GM23338 (cell line): Measurements from ENCODE around the gene DENND4B. TPM values are rescaled to one million over a fixed set of nuclear protein-coding genes. Genes with fewer than 3 reads are reported as not detected.

Source experiments
- ATAC-seq: fragments of 200-7000 bp; cut with Tn5 transposase; 3 replicates; pipeline ENCODE4 v1.9.1; 2020
- DNase-seq: peaks from one replicate; pipeline ENCODE4 v3.0.0-alpha.2; 2015; ENCODE audit warnings: low spot score
- H2AFZ ChIP-seq: fragments of 200-600 bp; sonication (generic); 2 replicates; pipeline ENCODE4 v1.8.0; 2016; ENCODE audit warnings: antibody characterized with exemption, mild to moderate bottlenecking, moderate library complexity
- H3F3A ChIP-seq: fragments of 200-600 bp; sonication (generic); replicated peaks from 2 replicates; pipeline ENCODE4 v1.8.0; 2017; ENCODE audit warnings: antibody characterized with exemption, mixed run types, low read depth
- H3K27ac ChIP-seq: fragments of 200-600 bp; sonication (generic); 2 replicates; pipeline ENCODE4 v1.6.1; 2016; ENCODE audit warnings: low read depth
- H3K27me3 ChIP-seq: fragments of 200-600 bp; sonication (generic); 2 replicates; pipeline ENCODE4 v1.8.0; 2016; ENCODE audit warnings: mild to moderate bottlenecking, mixed run types, moderate library complexity; ENCODE audit not compliant: insufficient read depth
- H3K36me3 ChIP-seq: fragments of 200-600 bp; sonication (generic); 2 replicates; pipeline ENCODE4 v1.8.0; 2016; ENCODE audit warnings: mild to moderate bottlenecking; ENCODE audit not compliant: insufficient read depth
- H3K4me1 ChIP-seq: fragments of 200-600 bp; sonication (generic); 2 replicates; pipeline ENCODE4 v1.8.0; 2016; ENCODE audit warnings: mild to moderate bottlenecking, moderate library complexity; ENCODE audit not compliant: insufficient read depth
- H3K4me2 ChIP-seq: fragments of 200-600 bp; sonication (generic); 2 replicates; pipeline ENCODE4 v1.7.1; 2017; ENCODE audit warnings: mixed run types
- H3K4me3 ChIP-seq: fragments of 200-600 bp; sonication (generic); 2 replicates; pipeline ENCODE4 v1.6.1; 2016; ENCODE audit warnings: mixed run types
- H3K79me2 ChIP-seq: fragments of 200-600 bp; sonication (generic); replicated peaks from 2 replicates; pipeline ENCODE4 v1.8.0; 2017; ENCODE audit warnings: mild to moderate bottlenecking; ENCODE audit not compliant: insufficient read depth
- H3K9me2 ChIP-seq: fragments of 200-600 bp; sonication (generic); 2 replicates; pipeline ENCODE4 v1.8.0; 2017; ENCODE audit not compliant: insufficient read depth
- H4K20me1 ChIP-seq: fragments of 200-600 bp; sonication (generic); replicated peaks from 2 replicates; pipeline ENCODE4 v1.8.0; 2017; ENCODE audit warnings: mild to moderate bottlenecking; ENCODE audit not compliant: insufficient read depth
- H3K27ac Mint-ChIP-seq: 2 replicates; pipeline ENCODE4 v1.8.0; 2020; ENCODE audit warnings: inconsistent platforms, mild to moderate bottlenecking, moderate library complexity, mixed read lengths
- H3K27me3 Mint-ChIP-seq: 3 replicates; pipeline ENCODE4 v1.8.0; 2022; ENCODE audit warnings: low read depth, mild to moderate bottlenecking, moderate library complexity, mixed read lengths, inconsistent platforms; ENCODE audit not compliant: insufficient read depth, poor library complexity
- H3K36me3 Mint-ChIP-seq: 3 replicates; pipeline ENCODE4 v1.8.0; 2021; ENCODE audit warnings: low read depth, mild to moderate bottlenecking, inconsistent platforms, moderate library complexity, mixed read lengths
- H3K4me1 Mint-ChIP-seq: 3 replicates; pipeline ENCODE4 v1.8.0; 2020; ENCODE audit warnings: mild to moderate bottlenecking, inconsistent platforms, mixed read lengths
- H3K4me3 Mint-ChIP-seq: 3 replicates; pipeline ENCODE4 v1.8.0; 2021; ENCODE audit warnings: moderate library complexity, mild to moderate bottlenecking, inconsistent platforms, mixed read lengths
- H3K9me3 Mint-ChIP-seq: 3 replicates; pipeline ENCODE4 v1.8.0; 2020; ENCODE audit warnings: moderate library complexity, mild to moderate bottlenecking, inconsistent platforms, mixed read lengths
- EZH2 ChIP-seq: fragments of 200-600 bp; sonication (generic); IDR thresholded peaks from one replicate; pipeline ENCODE4 v1.8.0; 2017; ENCODE audit warnings: antibody characterized with exemption, mild to moderate bottlenecking, low read depth; ENCODE audit not compliant: unreplicated experiment
- ZNF114 ChIP-seq: fragments of 250-450 bp; sonication (Bioruptor Pico); IDR thresholded peaks from 2 replicates; pipeline ENCODE4 v1.5.0; 2020; ENCODE audit warnings: mild to moderate bottlenecking, moderate library complexity
- ZNF331 ChIP-seq: fragments of 250-450 bp; sonication (Bioruptor Pico); IDR thresholded peaks from 2 replicates; pipeline ENCODE4 v1.5.0; 2020; ENCODE audit warnings: low read depth, mild to moderate bottlenecking, moderate library complexity
- polyA plus RNA-seq: library from polyadenylated mRNA; unstranded; fragments of >200 nt; fragmentation: Nextera tagmentation; extraction: Ambion mirVana; gene quantifications from 2 replicates; pipeline ENCODE4 v1.2.1, GENCODE V29; 2016
- total RNA-seq: library from RNA; depleted of rRNA; stranded (reverse); fragments of >200 nt; shearing (Covaris generic); gene quantifications from 2 replicates; pipeline ENCODE4 v1.2.3, GENCODE V29; 2014
- TF ChIP-seq, protein P1 (sequence below), 2 experiments: fragments of 200-600 bp in 1 of 2; sonication (generic) in 1 of 2; conservative IDR thresholded peaks; 2 replicates each; pipeline versions ENCODE4 v1.5.1 to v1.6.1; 2016 to 2017; ENCODE audit warnings: antibody characterized with exemption in 2 of 2, low read depth in 2 of 2, mild to moderate bottlenecking in 2 of 2, moderate library complexity in 1 of 2
- TF ChIP-seq, protein P2 (sequence below): IDR thresholded peaks from one replicate; pipeline ENCODE4 v1.6.1; 2018; ENCODE audit warnings: antibody characterized with exemption; ENCODE audit not compliant: unreplicated experiment
- TF ChIP-seq, protein P3 (sequence below): IDR thresholded peaks from 2 replicates; pipeline ENCODE4 v1.6.1; 2016; ENCODE audit warnings: antibody characterized with exemption
- TF ChIP-seq, protein P4 (sequence below): fragments of 250-450 bp; sonication (Bioruptor Pico); IDR thresholded peaks from 2 replicates; pipeline ENCODE4 v1.5.0; 2020; ENCODE audit warnings: mild to moderate bottlenecking, moderate library complexity

Gene DENND4B
- total and polyA plus RNA-seq, 2 experiments from 2014 or later: 29.4 to 57.0 TPM

- Histone ChIP-seq H4K20me1 (no peaks in the 10 kb centered on the region; the same call in 1 of the 2 replicates), H3K9me2 (no peaks in the 10 kb centered on the region), H3K36me3 (peaks cover 13% of the 10 kb centered on the region; the same call in 1 of the 2 replicates), H3K4me1 (peaks cover 17% of the 10 kb centered on the region), H3K79me2 (peaks cover 15% of the 10 kb centered on the region), H3F3A (peaks cover 30% of the 10 kb centered on the region; the same call in 1 of the 2 replicates), H3K27me3 (no peaks in the 10 kb centered on the region), H2AFZ (no peak overlapping the region), H3K4me2 (no peak overlapping the region), H3K4me3 (no peak overlapping the region), H3K27ac (no peak overlapping the region)
- no peak overlapping the region for H3K27ac Mint-ChIP-seq
- H3K9me3 Mint-ChIP-seq: peaks cover 4% of the 10 kb centered on the region; the same call in 1 of the 3 replicates
- no peak overlapping the region for H3K4me3 Mint-ChIP-seq
- DNase-seq (no peak), ATAC-seq (no peak)
- H3K36me3 Mint-ChIP-seq: peaks cover 49% of the 10 kb centered on the region
- peaks cover 18% of the 10 kb centered on the region for H3K4me1 Mint-ChIP-seq
- TF ChIP-seq, protein P1, sequence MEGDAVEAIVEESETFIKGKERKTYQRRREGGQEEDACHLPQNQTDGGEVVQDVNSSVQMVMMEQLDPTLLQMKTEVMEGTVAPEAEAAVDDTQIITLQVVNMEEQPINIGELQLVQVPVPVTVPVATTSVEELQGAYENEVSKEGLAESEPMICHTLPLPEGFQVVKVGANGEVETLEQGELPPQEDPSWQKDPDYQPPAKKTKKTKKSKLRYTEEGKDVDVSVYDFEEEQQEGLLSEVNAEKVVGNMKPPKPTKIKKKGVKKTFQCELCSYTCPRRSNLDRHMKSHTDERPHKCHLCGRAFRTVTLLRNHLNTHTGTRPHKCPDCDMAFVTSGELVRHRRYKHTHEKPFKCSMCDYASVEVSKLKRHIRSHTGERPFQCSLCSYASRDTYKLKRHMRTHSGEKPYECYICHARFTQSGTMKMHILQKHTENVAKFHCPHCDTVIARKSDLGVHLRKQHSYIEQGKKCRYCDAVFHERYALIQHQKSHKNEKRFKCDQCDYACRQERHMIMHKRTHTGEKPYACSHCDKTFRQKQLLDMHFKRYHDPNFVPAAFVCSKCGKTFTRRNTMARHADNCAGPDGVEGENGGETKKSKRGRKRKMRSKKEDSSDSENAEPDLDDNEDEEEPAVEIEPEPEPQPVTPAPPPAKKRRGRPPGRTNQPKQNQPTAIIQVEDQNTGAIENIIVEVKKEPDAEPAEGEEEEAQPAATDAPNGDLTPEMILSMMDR (conservative IDR thresholded peaks at IDR 0.05; ENCODE audit: low read depth in 2 of 2): no peak
- TF ChIP-seq EZH2: no peak
- TF ChIP-seq, protein P2, sequence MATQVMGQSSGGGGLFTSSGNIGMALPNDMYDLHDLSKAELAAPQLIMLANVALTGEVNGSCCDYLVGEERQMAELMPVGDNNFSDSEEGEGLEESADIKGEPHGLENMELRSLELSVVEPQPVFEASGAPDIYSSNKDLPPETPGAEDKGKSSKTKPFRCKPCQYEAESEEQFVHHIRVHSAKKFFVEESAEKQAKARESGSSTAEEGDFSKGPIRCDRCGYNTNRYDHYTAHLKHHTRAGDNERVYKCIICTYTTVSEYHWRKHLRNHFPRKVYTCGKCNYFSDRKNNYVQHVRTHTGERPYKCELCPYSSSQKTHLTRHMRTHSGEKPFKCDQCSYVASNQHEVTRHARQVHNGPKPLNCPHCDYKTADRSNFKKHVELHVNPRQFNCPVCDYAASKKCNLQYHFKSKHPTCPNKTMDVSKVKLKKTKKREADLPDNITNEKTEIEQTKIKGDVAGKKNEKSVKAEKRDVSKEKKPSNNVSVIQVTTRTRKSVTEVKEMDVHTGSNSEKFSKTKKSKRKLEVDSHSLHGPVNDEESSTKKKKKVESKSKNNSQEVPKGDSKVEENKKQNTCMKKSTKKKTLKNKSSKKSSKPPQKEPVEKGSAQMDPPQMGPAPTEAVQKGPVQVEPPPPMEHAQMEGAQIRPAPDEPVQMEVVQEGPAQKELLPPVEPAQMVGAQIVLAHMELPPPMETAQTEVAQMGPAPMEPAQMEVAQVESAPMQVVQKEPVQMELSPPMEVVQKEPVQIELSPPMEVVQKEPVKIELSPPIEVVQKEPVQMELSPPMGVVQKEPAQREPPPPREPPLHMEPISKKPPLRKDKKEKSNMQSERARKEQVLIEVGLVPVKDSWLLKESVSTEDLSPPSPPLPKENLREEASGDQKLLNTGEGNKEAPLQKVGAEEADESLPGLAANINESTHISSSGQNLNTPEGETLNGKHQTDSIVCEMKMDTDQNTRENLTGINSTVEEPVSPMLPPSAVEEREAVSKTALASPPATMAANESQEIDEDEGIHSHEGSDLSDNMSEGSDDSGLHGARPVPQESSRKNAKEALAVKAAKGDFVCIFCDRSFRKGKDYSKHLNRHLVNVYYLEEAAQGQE: no peak
- no peak for TF ChIP-seq ZNF114 (CRISPR knock-in tag)
- TF ChIP-seq, protein P3, sequence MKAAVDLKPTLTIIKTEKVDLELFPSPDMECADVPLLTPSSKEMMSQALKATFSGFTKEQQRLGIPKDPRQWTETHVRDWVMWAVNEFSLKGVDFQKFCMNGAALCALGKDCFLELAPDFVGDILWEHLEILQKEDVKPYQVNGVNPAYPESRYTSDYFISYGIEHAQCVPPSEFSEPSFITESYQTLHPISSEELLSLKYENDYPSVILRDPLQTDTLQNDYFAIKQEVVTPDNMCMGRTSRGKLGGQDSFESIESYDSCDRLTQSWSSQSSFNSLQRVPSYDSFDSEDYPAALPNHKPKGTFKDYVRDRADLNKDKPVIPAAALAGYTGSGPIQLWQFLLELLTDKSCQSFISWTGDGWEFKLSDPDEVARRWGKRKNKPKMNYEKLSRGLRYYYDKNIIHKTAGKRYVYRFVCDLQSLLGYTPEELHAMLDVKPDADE: no peak
- TF ChIP-seq, protein P4, sequence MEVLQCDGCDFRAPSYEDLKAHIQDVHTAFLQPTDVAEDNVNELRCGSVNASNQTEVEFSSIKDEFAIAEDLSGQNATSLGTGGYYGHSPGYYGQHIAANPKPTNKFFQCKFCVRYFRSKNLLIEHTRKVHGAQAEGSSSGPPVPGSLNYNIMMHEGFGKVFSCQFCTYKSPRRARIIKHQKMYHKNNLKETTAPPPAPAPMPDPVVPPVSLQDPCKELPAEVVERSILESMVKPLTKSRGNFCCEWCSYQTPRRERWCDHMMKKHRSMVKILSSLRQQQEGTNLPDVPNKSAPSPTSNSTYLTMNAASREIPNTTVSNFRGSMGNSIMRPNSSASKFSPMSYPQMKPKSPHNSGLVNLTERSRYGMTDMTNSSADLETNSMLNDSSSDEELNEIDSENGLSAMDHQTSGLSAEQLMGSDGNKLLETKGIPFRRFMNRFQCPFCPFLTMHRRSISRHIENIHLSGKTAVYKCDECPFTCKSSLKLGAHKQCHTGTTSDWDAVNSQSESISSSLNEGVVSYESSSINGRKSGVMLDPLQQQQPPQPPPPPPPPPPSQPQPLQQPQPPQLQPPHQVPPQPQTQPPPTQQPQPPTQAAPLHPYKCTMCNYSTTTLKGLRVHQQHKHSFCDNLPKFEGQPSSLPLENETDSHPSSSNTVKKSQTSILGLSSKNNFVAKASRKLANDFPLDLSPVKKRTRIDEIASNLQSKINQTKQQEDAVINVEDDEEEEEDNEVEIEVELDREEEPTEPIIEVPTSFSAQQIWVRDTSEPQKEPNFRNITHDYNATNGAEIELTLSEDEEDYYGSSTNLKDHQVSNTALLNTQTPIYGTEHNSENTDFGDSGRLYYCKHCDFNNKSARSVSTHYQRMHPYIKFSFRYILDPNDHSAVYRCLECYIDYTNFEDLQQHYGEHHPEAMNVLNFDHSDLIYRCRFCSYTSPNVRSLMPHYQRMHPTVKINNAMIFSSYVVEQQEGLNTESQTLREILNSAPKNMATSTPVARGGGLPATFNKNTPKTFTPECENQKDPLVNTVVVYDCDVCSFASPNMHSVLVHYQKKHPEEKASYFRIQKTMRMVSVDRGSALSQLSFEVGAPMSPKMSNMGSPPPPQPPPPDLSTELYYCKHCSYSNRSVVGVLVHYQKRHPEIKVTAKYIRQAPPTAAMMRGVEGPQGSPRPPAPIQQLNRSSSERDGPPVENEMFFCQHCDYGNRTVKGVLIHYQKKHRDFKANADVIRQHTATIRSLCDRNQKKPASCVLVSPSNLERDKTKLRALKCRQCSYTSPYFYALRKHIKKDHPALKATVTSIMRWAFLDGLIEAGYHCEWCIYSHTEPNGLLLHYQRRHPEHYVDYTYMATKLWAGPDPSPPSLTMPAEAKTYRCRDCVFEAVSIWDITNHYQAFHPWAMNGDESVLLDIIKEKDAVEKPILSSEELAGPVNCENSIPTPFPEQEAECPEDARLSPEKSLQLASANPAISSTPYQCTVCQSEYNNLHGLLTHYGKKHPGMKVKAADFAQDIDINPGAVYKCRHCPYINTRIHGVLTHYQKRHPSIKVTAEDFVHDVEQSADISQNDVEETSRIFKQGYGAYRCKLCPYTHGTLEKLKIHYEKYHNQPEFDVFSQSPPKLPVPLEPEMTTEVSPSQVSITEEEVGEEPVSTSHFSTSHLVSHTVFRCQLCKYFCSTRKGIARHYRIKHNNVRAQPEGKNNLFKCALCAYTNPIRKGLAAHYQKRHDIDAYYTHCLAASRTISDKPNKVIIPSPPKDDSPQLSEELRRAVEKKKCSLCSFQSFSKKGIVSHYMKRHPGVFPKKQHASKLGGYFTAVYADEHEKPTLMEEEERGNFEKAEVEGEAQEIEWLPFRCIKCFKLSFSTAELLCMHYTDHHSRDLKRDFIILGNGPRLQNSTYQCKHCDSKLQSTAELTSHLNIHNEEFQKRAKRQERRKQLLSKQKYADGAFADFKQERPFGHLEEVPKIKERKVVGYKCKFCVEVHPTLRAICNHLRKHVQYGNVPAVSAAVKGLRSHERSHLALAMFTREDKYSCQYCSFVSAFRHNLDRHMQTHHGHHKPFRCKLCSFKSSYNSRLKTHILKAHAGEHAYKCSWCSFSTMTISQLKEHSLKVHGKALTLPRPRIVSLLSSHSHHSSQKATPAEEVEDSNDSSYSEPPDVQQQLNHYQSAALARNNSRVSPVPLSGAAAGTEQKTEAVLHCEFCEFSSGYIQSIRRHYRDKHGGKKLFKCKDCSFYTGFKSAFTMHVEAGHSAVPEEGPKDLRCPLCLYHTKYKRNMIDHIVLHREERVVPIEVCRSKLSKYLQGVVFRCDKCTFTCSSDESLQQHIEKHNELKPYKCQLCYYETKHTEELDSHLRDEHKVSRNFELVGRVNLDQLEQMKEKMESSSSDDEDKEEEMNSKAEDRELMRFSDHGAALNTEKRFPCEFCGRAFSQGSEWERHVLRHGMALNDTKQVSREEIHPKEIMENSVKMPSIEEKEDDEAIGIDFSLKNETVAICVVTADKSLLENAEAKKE (CRISPR knock-in tag): no peak
- TF ChIP-seq ZNF331 (CRISPR knock-in tag): no peak
- H3K27me3 Mint-ChIP-seq: peaks cover 18% of the 10 kb centered on the region
These were observed 23.8 kb upstream of the DENND4B start for GRCh38 chr1:153970346-153970745.
